Aorta (tissue), 5 donors: ENCODE measurements around the gene LCE2C. TPM values are rescaled to one million over a fixed set of nuclear protein-coding genes. Genes with fewer than 3 reads are reported as not detected.
"Not testable (repeated sequence)": the region's sequence is repeated elsewhere in the genome, so short reads cannot be mapped to it uniquely, and the experiment has no call there.

Source experiments
- ATAC-seq: fragments of 200-7000 bp; cut with Tn5 transposase; one replicate; pipeline ENCODE4 v1.9.1; 2022; ENCODE audit warnings: moderate library complexity; ENCODE audit not compliant: low FRiP score
- DNase-seq, 2 donors: peaks; one replicate each; pipeline ENCODE4 v3.0.0-alpha.2; 2020
- H3K27ac ChIP-seq, 2 donors: one replicate each; pipeline ENCODE4 v1.5.1; 2013; ENCODE audit warnings: low read length in 2 of 2, mild to moderate bottlenecking in 2 of 2, moderate library complexity in 2 of 2, control low read depth in 1 of 2, inconsistent platforms in 1 of 2, low read depth in 1 of 2
- H3K27me3 ChIP-seq, 2 donors: one replicate each; pipeline ENCODE4 v1.6.1; 2013; ENCODE audit warnings: control low read depth in 1 of 2, low read length in 1 of 2, mild to moderate bottlenecking in 1 of 2, moderate library complexity in 1 of 2; ENCODE audit not compliant: insufficient read depth in 2 of 2, control insufficient read depth in 1 of 2
- H3K36me3 ChIP-seq, 2 donors: one replicate each; pipeline ENCODE4 v1.6.1; 2013; ENCODE audit warnings: control low read depth in 1 of 2, low read length in 1 of 2, mild to moderate bottlenecking in 1 of 2; ENCODE audit not compliant: insufficient read depth in 2 of 2, control insufficient read depth in 1 of 2
- H3K4me1 ChIP-seq, 2 donors: one replicate each; pipeline ENCODE4 v1.6.1; 2013; ENCODE audit warnings: low read length in 2 of 2, control low read depth in 1 of 2, mild to moderate bottlenecking in 1 of 2, moderate library complexity in 1 of 2; ENCODE audit not compliant: insufficient read depth in 2 of 2, control insufficient read depth in 1 of 2
- H3K4me3 ChIP-seq, 2 donors: one replicate each; pipeline ENCODE4 v1.5.1; 2013; ENCODE audit warnings: low read length in 2 of 2, control low read depth in 1 of 2, mild to moderate bottlenecking in 1 of 2
- H3K9me3 ChIP-seq: one replicate; pipeline ENCODE4 v1.6.1; 2013; ENCODE audit warnings: mild to moderate bottlenecking, low read length; ENCODE audit not compliant: control insufficient read depth
- WGBS, 2 donors: extraction: QIAGEN DNeasy Blood & Tissue Kit; methylation state at CpG; one replicate each; pipeline ENCODE4 v1.1.7; 2013; 5-methylcytosine and 5-hydroxymethylcytosine counted together
- intact Hi-C, 2 donors: fragments of 100-400 bp; cut with DNase I; formaldehyde crosslinking; loops; one replicate each; pipeline versions ENCODE4 v1.14.2 to v1.15.0; 2022
- polyA plus RNA-seq, 2 donors: library from polyadenylated mRNA; stranded (reverse); fragments of 200-250 nt; gene quantifications; one replicate each; pipeline ENCODE4 v1.2.3, GENCODE V29; 2013
- total RNA-seq, 2 donors: library from RNA; stranded (reverse); fragmentation: NEBNext Ultra II Directional; extraction: Animal tissue kit (Norgen Biotek cat#: 25700); gene quantifications; one replicate each; pipeline ENCODE4 v1.2.1, GENCODE V29; 2021
- donor health status: healthy with polysubstance abuse.
- donor health status: Bipolar disorder and iron deficiency.
- donor health status: DM: no; HTN: no; CAD: no.
- donor health status: DM: no; HTN: no; CAD: no.
- donor health status: DM: yes; HTN: yes; CAD: no.

Gene LCE2C
- total and polyA plus RNA-seq, 4 donors, result not detected

DNA sequence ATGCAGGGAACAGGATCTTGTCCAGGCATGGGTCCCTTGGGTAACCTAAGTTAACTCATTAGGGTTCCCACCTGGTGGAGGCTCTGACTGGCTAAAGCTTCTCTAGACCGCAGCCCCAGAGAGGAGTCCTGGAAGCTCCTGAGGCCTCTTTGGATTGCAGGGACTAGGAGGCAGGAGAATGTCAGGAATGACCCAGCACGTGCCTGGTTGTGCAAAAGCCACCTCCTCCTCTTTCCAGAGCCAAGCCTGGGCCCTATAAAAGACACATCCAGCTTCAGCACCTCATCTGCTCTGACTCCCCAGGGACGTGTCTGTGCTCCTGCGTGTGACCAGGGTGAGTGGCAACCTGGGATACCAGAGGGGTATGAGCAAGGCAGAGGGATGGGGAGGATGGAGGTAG is 10.7 kb downstream of the LCE2C start, which contains the start of gene LCE2B:
Gene LCE2B, plus strand, starts transcription at position 301 of the 400 bp plus-strand sequence. CDS start 721 bp downstream, outside the sequence.
- H3K27me3 ChIP-seq, H3K4me1 ChIP-seq, H3K4me3 ChIP-seq, H3K36me3 ChIP-seq, intact Hi-C loops, ATAC-seq, H3K27ac ChIP-seq, DNase-seq, H3K9me3 ChIP-seq: not testable (repeated sequence)
- 64 to 68% methylated on average over 2 to 4 of the region's 4 CpGs for WGBS, 2 donors

DNA sequence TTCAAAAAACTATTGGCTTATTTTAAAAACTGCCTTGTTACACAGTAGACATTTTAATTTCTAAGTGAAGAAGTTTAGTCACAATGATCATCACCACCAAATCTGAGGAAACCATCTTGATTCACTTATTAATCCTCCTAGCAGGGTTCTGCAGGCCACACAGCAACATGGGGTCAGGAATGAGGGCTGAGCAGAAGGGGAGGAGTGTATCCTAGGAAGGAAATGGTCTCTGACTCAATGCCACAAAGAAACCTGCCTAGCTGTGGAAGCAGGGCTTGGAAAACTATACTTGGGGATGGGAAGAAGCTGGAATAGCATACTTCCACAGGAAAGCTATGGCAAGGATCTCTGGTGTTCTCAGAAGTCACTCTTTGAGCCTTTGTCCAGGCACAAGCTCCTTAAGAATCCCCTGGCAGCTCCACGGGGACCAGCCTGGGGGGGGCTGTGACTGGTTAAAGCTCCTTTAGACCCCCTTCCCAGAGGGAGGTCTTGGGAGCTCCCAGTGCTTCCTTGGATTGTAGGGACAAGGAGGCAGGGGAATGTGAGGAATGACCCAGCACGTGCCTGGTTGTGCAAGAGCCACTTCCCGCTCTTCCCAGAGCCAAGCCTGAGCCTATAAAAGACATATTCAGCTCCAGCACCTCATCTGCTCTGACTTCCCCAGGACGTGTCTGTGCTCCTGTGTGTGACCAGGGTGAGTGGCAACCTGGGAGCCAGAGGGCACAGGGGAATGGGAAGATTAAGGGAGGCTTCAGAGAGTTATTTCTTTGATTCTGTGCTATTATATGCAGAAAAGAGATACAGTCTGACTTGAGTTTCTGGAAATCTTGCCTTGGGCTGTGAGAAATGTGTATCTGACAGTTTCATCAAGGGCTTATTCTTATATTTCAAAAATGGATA is 22.9 kb downstream of the LCE2C start, which contains the start of gene LCE2A:
Gene LCE2A, plus strand, starts transcription at position 645 of the 900 bp plus-strand sequence. CDS start 557 bp downstream, outside the sequence.
- ATAC-seq, result no peak
- 39 to 51% methylated on average over 4 of the region's 4 CpGs for WGBS, 2 donors
- no peak within 1 kb of the TSS for H3K4me3 ChIP-seq
- intact Hi-C loops, result no loop called here
- no peaks in the 10 kb centered on the region for H3K9me3 ChIP-seq
- H3K36me3 ChIP-seq, result no peaks in the 10 kb centered on the region
- DNase-seq, result no peak
- H3K27ac ChIP-seq, result no peak within 1 kb of the TSS
- peaks cover 0 to 2% of the 10 kb centered on the region in 2 donors for H3K27me3 ChIP-seq
- H3K4me1 ChIP-seq, result no peaks in the 10 kb centered on the region

DNA sequence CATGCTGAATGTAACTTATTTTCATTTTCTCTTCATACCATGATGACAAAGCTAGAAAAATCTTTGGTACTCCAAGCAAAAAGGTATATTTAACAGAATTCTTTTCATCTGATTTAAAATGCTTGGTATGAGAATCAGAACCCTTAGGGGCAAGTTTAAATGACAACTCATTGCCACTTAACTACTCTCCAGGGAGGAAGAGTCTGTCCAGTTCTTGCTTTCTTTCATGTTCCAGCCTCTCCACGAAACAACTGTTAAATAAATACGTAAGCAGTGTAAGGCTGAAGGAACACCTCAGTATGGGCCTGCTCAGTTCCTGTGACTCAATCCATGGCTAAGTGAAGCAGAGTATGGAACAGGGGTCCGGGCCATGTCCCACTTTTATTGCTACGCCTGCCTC is 24.7 kb downstream of the LCE2C start:
- Histone ChIP-seq H3K9me3 (no peaks in the 10 kb centered on the region), H3K4me3 (no peak overlapping the region), H3K27me3 (peaks cover 0 to 2% of the 10 kb centered on the region in 2 donors), H3K36me3 (no peaks in the 10 kb centered on the region), H3K27ac (no peak overlapping the region), H3K4me1 (no peaks in the 10 kb centered on the region)
- ATAC-seq, result no peak
- WGBS, 2 donors, result 58 to 67% methylated on average over 4 of the region's 4 CpGs
- intact Hi-C loops, result no loop called here
- DNase-seq, result no peak

DNA sequence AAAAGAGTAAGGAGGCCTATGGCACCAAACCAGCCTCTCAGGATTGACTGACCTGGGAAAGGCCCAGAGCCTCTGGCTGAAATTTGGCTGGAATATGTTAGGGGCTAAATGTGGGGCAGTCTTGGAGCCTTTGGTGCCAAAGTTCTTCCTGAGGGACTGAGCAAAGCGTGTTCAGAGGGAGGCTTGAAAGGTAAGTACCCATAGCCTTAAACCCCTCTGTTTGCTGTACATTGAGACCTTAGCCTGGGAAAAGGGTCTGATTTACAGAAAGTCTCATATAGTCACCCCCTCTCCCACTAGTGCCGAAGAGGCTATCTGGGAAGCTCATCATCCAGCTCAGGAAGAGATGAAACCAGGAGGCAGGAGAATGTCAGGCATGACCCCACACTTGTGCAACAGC is 32.8 kb downstream of the LCE2C start, which contains the start of gene LCE4A:
Gene LCE4A, plus strand, starts transcription at position 301 of the 400 bp plus-strand sequence. CDS start 916 bp downstream, outside the sequence.
- Histone ChIP-seq H3K9me3 (no peaks in the 10 kb centered on the region), H3K4me1 (no peaks in the 10 kb centered on the region), H3K36me3 (no peaks in the 10 kb centered on the region), H3K4me3 (no peak within 1 kb of the TSS), H3K27me3 (no peaks in the 10 kb centered on the region), H3K27ac (no peak within 1 kb of the TSS)
- DNase-seq (no peak), ATAC-seq (no peak)
- intact Hi-C loops, result no loop called here
- WGBS, 2 donors, result 69 to 71% methylated on average over 2 of the region's 2 CpGs

DNA sequence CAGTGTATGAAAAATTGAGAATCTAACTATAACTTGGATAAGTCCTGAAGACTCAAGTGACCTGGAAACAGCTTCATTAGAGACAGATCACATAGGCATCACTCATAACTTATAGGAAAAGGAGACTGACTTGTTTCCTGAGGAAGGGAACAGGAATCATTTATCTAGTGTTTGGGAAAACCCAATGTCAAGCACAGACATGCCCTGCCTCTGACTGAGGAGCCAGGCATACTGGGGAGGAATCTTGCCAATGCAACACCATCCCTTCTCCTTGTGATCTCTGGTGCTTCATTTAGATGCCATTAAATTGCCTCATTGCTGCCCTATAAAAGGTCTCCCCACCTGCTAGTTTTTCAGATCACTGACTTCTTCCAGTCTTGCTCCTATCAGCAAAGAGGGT is 43.2 kb downstream of the LCE2C start:
- H3K4me1 ChIP-seq, result no peaks in the 10 kb centered on the region
- intact Hi-C loops, result no loop called here
- H3K9me3 ChIP-seq, result peaks cover 3% of the 10 kb centered on the region
- no peak for DNase-seq
- ATAC-seq, result no peak
- no peaks in the 10 kb centered on the region for H3K36me3 ChIP-seq
- no peaks in the 10 kb centered on the region for H3K27me3 ChIP-seq
- H3K27ac ChIP-seq, result no peak overlapping the region
- H3K4me3 ChIP-seq, result no peak overlapping the region

DNA sequence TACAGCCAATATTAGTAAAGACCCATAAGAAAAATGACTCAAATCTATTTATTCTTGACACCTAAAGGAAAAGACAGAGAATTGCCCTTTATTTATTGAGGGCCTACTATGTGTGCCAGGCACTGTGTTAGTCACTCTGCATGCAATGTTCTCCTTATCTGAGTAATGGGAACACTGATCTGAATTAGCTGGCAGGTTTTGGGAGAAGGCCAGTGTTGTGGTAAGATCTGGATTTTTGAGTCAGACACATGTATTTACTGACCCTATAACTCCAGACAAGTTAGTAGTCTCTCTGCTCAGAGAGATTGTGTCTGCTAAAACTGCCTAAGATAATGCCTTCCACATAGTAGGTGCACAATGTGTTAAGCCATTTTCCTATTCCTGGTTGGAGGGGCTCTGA is 50.2 kb downstream of the LCE2C start:
- H3K27ac ChIP-seq, result no peak overlapping the region
- ATAC-seq (no peak), DNase-seq (no peak)
- intact Hi-C loops, result no loop called here
- no peaks in the 10 kb centered on the region for H3K27me3 ChIP-seq
- no peaks in the 10 kb centered on the region for H3K4me1 ChIP-seq
- H3K4me3 ChIP-seq, result no peak overlapping the region
- no peaks in the 10 kb centered on the region for H3K9me3 ChIP-seq
- H3K36me3 ChIP-seq, result no peaks in the 10 kb centered on the region

Other genes with a start within 250 kb of the LCE2C start
- not detected for gene LCE5A, start 164.5 kb upstream of the LCE2C start, total RNA-seq
- gene LCE5A, start 164.5 kb upstream of the LCE2C start, polyA plus RNA-seq, result under 1 TPM in 1 of 2 donors, not detected in 1; 0.15 TPM
- not detected for gene CRCT1, start 160.8 kb upstream of the LCE2C start, total RNA-seq
- 1 to 10 TPM in 1 of 2 donors, under 1 TPM in 1; 0.18 to 1.1 TPM for gene CRCT1, start 160.8 kb upstream of the LCE2C start, polyA plus RNA-seq
- not detected for gene LCE3E, start 108.5 kb upstream of the LCE2C start, total RNA-seq
- gene LCE3E, start 108.5 kb upstream of the LCE2C start, polyA plus RNA-seq, result not detected
- gene LCE3D, start 94.8 kb upstream of the LCE2C start, total RNA-seq, result not detected
- not detected for gene LCE3D, start 94.8 kb upstream of the LCE2C start, polyA plus RNA-seq
- not detected for gene LCE3C, start 75.0 kb upstream of the LCE2C start, total RNA-seq
- gene LCE3C, start 75.0 kb upstream of the LCE2C start, polyA plus RNA-seq, result not detected
- gene LCE3B, start 61.5 kb upstream of the LCE2C start, total RNA-seq, result not detected
- gene LCE3B, start 61.5 kb upstream of the LCE2C start, polyA plus RNA-seq, result not detected
- not detected for gene LCE3A, start 52.2 kb upstream of the LCE2C start, total RNA-seq
- not detected for gene LCE3A, start 52.2 kb upstream of the LCE2C start, polyA plus RNA-seq
- not detected for gene LCE2D, start 11.9 kb upstream of the LCE2C start, total RNA-seq
- not detected for gene LCE2D, start 11.9 kb upstream of the LCE2C start, polyA plus RNA-seq
- not detected for gene LCE2B, start 10.8 kb downstream of the LCE2C start, total RNA-seq
- gene LCE2B, start 10.8 kb downstream of the LCE2C start, polyA plus RNA-seq, result not detected
- not detected for gene LCE2A, start 23.1 kb downstream of the LCE2C start, total RNA-seq
- not detected for gene LCE2A, start 23.1 kb downstream of the LCE2C start, polyA plus RNA-seq
- gene LCE4A, start 32.9 kb downstream of the LCE2C start, total RNA-seq, result not detected
- not detected for gene LCE4A, start 32.9 kb downstream of the LCE2C start, polyA plus RNA-seq
- not detected for gene KPRP, start 82.7 kb downstream of the LCE2C start, total RNA-seq
- not detected for gene KPRP, start 82.7 kb downstream of the LCE2C start, polyA plus RNA-seq
- gene LCE1F, start 99.9 kb downstream of the LCE2C start, total RNA-seq, result not detected
- not detected for gene LCE1F, start 99.9 kb downstream of the LCE2C start, polyA plus RNA-seq
- gene LCE1E, start 111.0 kb downstream of the LCE2C start, total RNA-seq, result not detected
- gene LCE1E, start 111.0 kb downstream of the LCE2C start, polyA plus RNA-seq, result not detected
- gene LCE1D, start 121.4 kb downstream of the LCE2C start, total RNA-seq, result not detected
- not detected for gene LCE1D, start 121.4 kb downstream of the LCE2C start, polyA plus RNA-seq
- gene LCE1C, start 131.4 kb downstream of the LCE2C start, total RNA-seq, result not detected
- gene LCE1C, start 131.4 kb downstream of the LCE2C start, polyA plus RNA-seq, result not detected
- gene LCE1B, start 136.7 kb downstream of the LCE2C start, total RNA-seq, result not detected
- not detected for gene LCE1B, start 136.7 kb downstream of the LCE2C start, polyA plus RNA-seq
- not detected for gene LCE1A, start 152.2 kb downstream of the LCE2C start, total RNA-seq
- gene LCE1A, start 152.2 kb downstream of the LCE2C start, polyA plus RNA-seq, result not detected
- not detected for gene LCE6A, start 167.6 kb downstream of the LCE2C start, total RNA-seq
- gene LCE6A, start 167.6 kb downstream of the LCE2C start, polyA plus RNA-seq, result not detected
- gene LCE7A, start 184.7 kb downstream of the LCE2C start, total RNA-seq, result not detected
- gene LCE7A, start 184.7 kb downstream of the LCE2C start, polyA plus RNA-seq, result not detected
- gene SMCP, start 203.0 kb downstream of the LCE2C start, total RNA-seq, result not detected
- not detected for gene SMCP, start 203.0 kb downstream of the LCE2C start, polyA plus RNA-seq
- not detected for gene IVL, start 233.3 kb downstream of the LCE2C start, total RNA-seq
- under 1 TPM; 0.13 TPM for gene IVL, start 233.3 kb downstream of the LCE2C start, polyA plus RNA-seq